ENCODE results near the gene SERINC3.
"Not testable (repeated sequence)": the region's sequence is repeated elsewhere in the genome, so short reads cannot be mapped to it uniquely, and the experiment has no call there.

SERINC3 gene

GRCh38 chr20:44475694-44476560 lies 45.9 kb downstream of the SERINC3 start, which contains the start of gene TTPAL:
Gene TTPAL, plus strand, starts transcription at chr20:44475874. Its CDS starts 4,126 bp downstream, at chr20:44480000.
- TF ChIP-seq CTCF (IDR thresholded peaks at IDR 0.05; ENCODE audit: borderline replicate concordance, control extremely low read depth, extremely low read depth, insufficient read depth, missing control alignments) = no peak
- in situ Hi-C loops (cut with MboI; ENCODE audit: low sequenced_read_pairs, unreplicated experiment) = no loop called here
- peak; percentile 97 for DNase-seq (ENCODE audit: low spot score)

- in situ Hi-C loops (cut with MboI; ENCODE audit: low sequenced_read_pairs, unreplicated experiment) = no loop called here
- no peak for TF ChIP-seq CTCF (IDR thresholded peaks at IDR 0.05; ENCODE audit: borderline replicate concordance, control extremely low read depth, extremely low read depth, insufficient read depth, missing control alignments)
- DNase-seq (ENCODE audit: low spot score) = no peak
These were observed 46.5 kb downstream of the SERINC3 start for GRCh38 chr20:44475372-44475693.

- in situ Hi-C loops (cut with MboI; ENCODE audit: low sequenced_read_pairs, unreplicated experiment) = not testable (repeated sequence)
These were observed 49.6 kb downstream of the SERINC3 start for GRCh38 chr20:44472283-44472682.

GRCh38 chr20:44471481-44471882 lies 50.4 kb downstream of the SERINC3 start:
- in situ Hi-C loops (cut with MboI; ENCODE audit: low sequenced_read_pairs, unreplicated experiment) = no loop called here
- TF ChIP-seq CTCF (IDR thresholded peaks at IDR 0.05; ENCODE audit: borderline replicate concordance, control extremely low read depth, extremely low read depth, insufficient read depth, missing control alignments) = no peak
- no peak for DNase-seq (ENCODE audit: low spot score)

More at GRCh38 chr20:44472283-44472682, 49.6 kb downstream of the SERINC3 start:
- not testable (repeated sequence) for DNase-seq (ENCODE audit: low spot score)

- in situ Hi-C loops (cut with MboI; ENCODE audit: low sequenced_read_pairs, unreplicated experiment) = no loop called here
- TF ChIP-seq CTCF (IDR thresholded peaks at IDR 0.05; ENCODE audit: borderline replicate concordance, control extremely low read depth, extremely low read depth, insufficient read depth, missing control alignments) = no peak
These were observed 51.5 kb downstream of the SERINC3 start for GRCh38 chr20:44470327-44470726.

GRCh38 chr20:44468044-44468782 lies 53.7 kb downstream of the SERINC3 start:
- TF ChIP-seq CTCF (IDR thresholded peaks at IDR 0.05; ENCODE audit: borderline replicate concordance, control extremely low read depth, extremely low read depth, insufficient read depth, missing control alignments) = no peak
- in situ Hi-C loops (cut with MboI; ENCODE audit: low sequenced_read_pairs, unreplicated experiment) = no loop called here
- no peak for DNase-seq (ENCODE audit: low spot score)

More at GRCh38 chr20:44470327-44470726, 51.5 kb downstream of the SERINC3 start:
- DNase-seq (ENCODE audit: low spot score) = no peak

Measured in GM13976 (cell line).